Mesenchymal stem cell (in vitro differentiated cells and primary cell): Measurements from ENCODE around the gene AHSG.
"Not testable (repeated sequence)": the region's sequence is repeated elsewhere in the genome, so short reads cannot be mapped to it uniquely, and the experiment has no call there.

Experiments used
- DNase-seq: peaks from one replicate; pipeline ENCODE4 v3.0.0-alpha.2; 2013
- H2AFZ ChIP-seq: one replicate; pipeline ENCODE4 v1.6.1; 2013; ENCODE audit warnings: low read depth, mild to moderate bottlenecking, control low read depth, inconsistent platforms, low read length, moderate library complexity
- H2AK5ac ChIP-seq: 2 replicates; pipeline ENCODE4 v1.6.1; 2013; ENCODE audit warnings: low read length, moderate library complexity, mild to moderate bottlenecking, inconsistent platforms; ENCODE audit not compliant: severe bottlenecking
- H2BK120ac ChIP-seq: one replicate; pipeline ENCODE4 v1.6.1; 2013; ENCODE audit warnings: low read depth, mild to moderate bottlenecking, inconsistent platforms, low read length, moderate library complexity
- H2BK12ac ChIP-seq, 2 experiments: one replicate each; pipeline ENCODE4 v1.6.1; 2013; ENCODE audit warnings: inconsistent platforms in 2 of 2, low read length in 2 of 2, mild to moderate bottlenecking in 2 of 2, moderate library complexity in 2 of 2, control low read depth in 1 of 2
- H2BK15ac ChIP-seq: one replicate; pipeline ENCODE4 v1.6.1; 2013; ENCODE audit warnings: mild to moderate bottlenecking, low read depth, inconsistent platforms; ENCODE audit not compliant: poor library complexity, severe bottlenecking
- H2BK5ac ChIP-seq: 2 replicates; pipeline ENCODE4 v1.6.1; 2013; ENCODE audit warnings: low read depth, mild to moderate bottlenecking, low read length, control low read depth, inconsistent platforms; ENCODE audit not compliant: poor library complexity, severe bottlenecking
- H3K14ac ChIP-seq, 2 experiments: one replicate each; pipeline ENCODE4 v1.6.1; 2013; ENCODE audit warnings: inconsistent platforms in 2 of 2, low read length in 2 of 2, control low read depth in 1 of 2, mild to moderate bottlenecking in 1 of 2, moderate library complexity in 1 of 2
- H3K18ac ChIP-seq, 2 experiments: one replicate each; pipeline ENCODE4 v1.6.1; 2013; ENCODE audit warnings: inconsistent platforms in 2 of 2, low read length in 2 of 2, control low read depth in 1 of 2, low read depth in 1 of 2, mild to moderate bottlenecking in 1 of 2
- H3K23ac ChIP-seq, 2 experiments: one replicate each; pipeline ENCODE4 v1.6.1; 2013; ENCODE audit warnings: inconsistent platforms in 2 of 2, low read length in 2 of 2, mild to moderate bottlenecking in 2 of 2, moderate library complexity in 2 of 2, control low read depth in 1 of 2
- H3K27ac ChIP-seq: 2 replicates; pipeline ENCODE4 v1.5.1; 2013; ENCODE audit warnings: mild to moderate bottlenecking, moderate library complexity, low read length, control low read depth, inconsistent platforms; ENCODE audit not compliant: poor library complexity, severe bottlenecking
- H3K27me3 ChIP-seq, 2 experiments: 2 replicates each; pipeline versions ENCODE4 v1.6.1 to v1.7.0; 2013; ENCODE audit warnings: low read length in 2 of 2, mild to moderate bottlenecking in 2 of 2, moderate library complexity in 2 of 2, control low read depth in 1 of 2, inconsistent platforms in 1 of 2; ENCODE audit not compliant: control insufficient read depth in 1 of 2, insufficient read depth in 1 of 2
- H3K36me3 ChIP-seq, 2 experiments: 2 replicates each; pipeline versions ENCODE4 v1.6.1 to v1.7.0; 2013; ENCODE audit warnings: low read length in 2 of 2, control low read depth in 1 of 2, inconsistent platforms in 1 of 2, low read depth in 1 of 2, mild to moderate bottlenecking in 1 of 2; ENCODE audit not compliant: insufficient read depth in 2 of 2, control insufficient read depth in 1 of 2
- H3K4ac ChIP-seq, 2 experiments: one replicate each; pipeline ENCODE4 v1.6.1; 2013; ENCODE audit warnings: inconsistent platforms in 2 of 2, low read length in 2 of 2, mild to moderate bottlenecking in 2 of 2, moderate library complexity in 2 of 2, control low read depth in 1 of 2, low read depth in 1 of 2
- H3K4me1 ChIP-seq: 2 replicates; pipeline ENCODE4 v1.6.1; 2013; ENCODE audit warnings: low read depth, low read length, control low read depth; ENCODE audit not compliant: control insufficient read depth, insufficient read depth
- H3K4me2 ChIP-seq: 2 replicates; pipeline ENCODE4 v1.6.1; 2013; ENCODE audit warnings: low read length, mild to moderate bottlenecking, inconsistent platforms; ENCODE audit not compliant: poor library complexity, severe bottlenecking
- H3K4me3 ChIP-seq, 2 experiments: 2 replicates each; pipeline versions ENCODE4 v1.5.1 to v1.7.0; 2013; ENCODE audit warnings: low read length in 2 of 2, mild to moderate bottlenecking in 2 of 2, control low read depth in 1 of 2, low read depth in 1 of 2; ENCODE audit not compliant: insufficient read depth in 1 of 2
- H3K79me1 ChIP-seq: replicated peaks from 2 replicates; pipeline ENCODE4 v1.6.1; 2013; ENCODE audit warnings: mild to moderate bottlenecking, control low read depth, low read length, inconsistent platforms; ENCODE audit not compliant: poor library complexity, severe bottlenecking
- H3K9ac ChIP-seq: 2 replicates; pipeline ENCODE4 v1.7.0; 2013; ENCODE audit warnings: mild to moderate bottlenecking, low read length, moderate library complexity
- H3K9me3 ChIP-seq: 2 replicates; pipeline ENCODE4 v1.7.0; 2013; ENCODE audit warnings: mild to moderate bottlenecking, low read length; ENCODE audit not compliant: control insufficient read depth
- H4K8ac ChIP-seq: one replicate; pipeline ENCODE4 v1.6.1; 2013; ENCODE audit warnings: inconsistent platforms, mild to moderate bottlenecking, low read length, moderate library complexity
- H4K91ac ChIP-seq: one replicate; pipeline ENCODE4 v1.6.1; 2013; ENCODE audit warnings: mild to moderate bottlenecking, low read length, inconsistent platforms
- WGBS: methylation state at CpG from one replicate; pipeline ENCODE4 v1.1.7; 2013; ENCODE audit warnings: mixed read lengths; 5-methylcytosine and 5-hydroxymethylcytosine counted together

The AHSG gene

DNA sequence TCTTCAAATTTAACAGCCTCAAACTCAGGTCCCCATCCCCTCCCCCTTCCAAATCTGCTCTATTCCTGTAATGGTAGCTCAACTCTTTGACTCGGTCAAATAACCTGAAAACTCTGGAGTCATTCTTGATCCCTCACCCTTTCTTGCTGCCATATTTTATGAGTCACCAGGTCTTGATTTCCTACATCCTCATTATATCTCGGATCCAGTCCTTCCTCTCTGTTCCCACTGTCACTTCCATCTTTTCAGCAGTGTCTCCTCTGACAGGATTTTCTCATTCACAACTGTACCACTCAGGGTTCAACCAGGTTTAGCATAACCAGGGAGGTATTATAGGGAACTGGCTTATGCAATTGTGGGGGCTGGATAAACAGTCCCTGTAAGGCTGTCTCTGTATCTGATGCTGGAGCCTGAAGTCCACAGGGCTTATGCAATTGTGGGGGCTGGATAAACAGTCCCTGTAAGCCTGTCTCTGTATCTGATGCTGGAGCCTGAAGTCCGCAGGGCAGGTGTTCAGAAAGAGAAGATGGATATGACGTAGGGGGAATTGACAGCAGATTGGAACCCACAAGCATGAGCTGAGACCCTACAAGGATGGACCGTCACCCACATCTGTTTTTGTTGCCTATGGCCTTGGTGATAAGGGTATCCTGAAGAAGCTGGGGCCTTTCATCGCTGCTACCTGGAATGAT lies 18.2 kb downstream of the AHSG start:
- Histone ChIP-seq H3K79me1 (no peaks in the 10 kb centered on the region), H3K27ac (no peak overlapping the region), H2AFZ (no peak overlapping the region), H3K4ac (no peak overlapping the region), H3K14ac (no peak overlapping the region), H3K9me3 (no peaks in the 10 kb centered on the region), H3K27me3 (peaks cover 30 to 34% of the 10 kb centered on the region in 2 experiments), H4K8ac (no peak overlapping the region), H2BK15ac (no peak overlapping the region), H2BK120ac (no peak overlapping the region), H2BK12ac (no peak overlapping the region), H4K91ac (no peak overlapping the region), H3K18ac (no peak overlapping the region), H3K4me3 (no peak overlapping the region), H3K4me1 (no peaks in the 10 kb centered on the region), H3K4me2 (no peak overlapping the region), H3K23ac (no peak overlapping the region), H3K36me3 (no peaks in the 10 kb centered on the region), H2BK5ac (no peak overlapping the region), H3K9ac (no peak overlapping the region), H2AK5ac (no peak overlapping the region)
- WGBS: 82% methylated on average over 6 of the region's 6 CpGs
- no peak for DNase-seq

DNA sequence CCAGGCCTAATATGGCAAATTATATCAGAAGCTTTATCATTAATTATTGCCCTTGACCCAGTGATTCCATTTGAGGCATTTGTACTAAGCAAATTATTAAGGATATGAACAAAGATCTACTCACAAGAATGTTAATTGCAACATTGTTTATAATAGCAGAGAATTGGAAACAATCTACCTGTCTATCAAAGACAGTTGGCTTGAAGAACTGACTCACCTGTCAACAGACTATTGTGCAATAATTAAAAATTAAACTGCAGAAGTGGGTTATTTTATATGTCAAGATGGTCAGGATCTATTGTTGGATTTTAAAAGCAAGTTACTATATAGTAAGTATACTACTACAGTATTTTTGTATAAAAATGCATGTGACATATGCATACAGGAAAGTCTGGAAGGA lies 20.6 kb downstream of the AHSG start:
- no peak overlapping the region for H2AK5ac ChIP-seq
- H3K14ac ChIP-seq: no peak overlapping the region

DNA sequence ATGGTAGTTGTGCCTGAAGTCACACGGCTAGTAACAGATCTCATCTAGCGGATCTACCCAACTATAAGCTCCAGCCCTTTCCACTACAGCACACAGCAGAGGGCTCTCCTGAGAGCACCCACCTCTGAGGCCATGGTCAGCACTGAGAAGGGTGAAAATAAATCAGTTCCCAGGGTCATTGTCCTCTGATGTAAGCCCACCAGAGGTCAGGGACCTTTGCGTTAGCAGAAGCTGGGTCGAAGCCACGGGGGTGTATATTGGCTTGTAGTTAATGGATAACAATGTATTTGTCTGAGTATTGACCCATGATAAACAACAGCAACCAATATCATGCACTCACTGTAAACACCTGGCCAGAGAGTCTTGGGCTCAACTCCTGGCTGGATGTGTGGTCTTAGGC lies 21.3 kb downstream of the AHSG start:
- not testable (repeated sequence) for H3K9ac ChIP-seq, H3K36me3 ChIP-seq, H3K4me1 ChIP-seq, H2BK12ac ChIP-seq, H4K91ac ChIP-seq, H3K4me3 ChIP-seq, H4K8ac ChIP-seq, H3K23ac ChIP-seq, H3K4me2 ChIP-seq, H2AFZ ChIP-seq, H3K18ac ChIP-seq, H2AK5ac ChIP-seq, H3K4ac ChIP-seq, DNase-seq, H2BK15ac ChIP-seq, H3K14ac ChIP-seq, H3K9me3 ChIP-seq, H2BK5ac ChIP-seq, H2BK120ac ChIP-seq, H3K79me1 ChIP-seq, H3K27ac ChIP-seq
- H3K27me3 ChIP-seq: peaks cover 32 to 43% of the 10 kb centered on the region in 2 experiments
- WGBS: 95% methylated on average over 2 of the region's 5 CpGs

More for the DNA sequence above, 20.6 kb downstream of the AHSG start:
- Histone ChIP-seq H3K27me3 (peaks cover 25 to 41% of the 10 kb centered on the region in 2 experiments), H3K9ac (no peak overlapping the region), H4K91ac (no peak overlapping the region), H3K79me1 (no peaks in the 10 kb centered on the region), H2BK120ac (no peak overlapping the region), H3K4me1 (no peaks in the 10 kb centered on the region), H2BK5ac (no peak overlapping the region), H3K18ac (no peak overlapping the region), H2BK15ac (no peak overlapping the region), H4K8ac (no peak overlapping the region), H3K4me2 (no peak overlapping the region), H3K4ac (no peak overlapping the region), H3K4me3 (no peak overlapping the region), H3K36me3 (no peaks in the 10 kb centered on the region), H3K9me3 (no peaks in the 10 kb centered on the region), H3K23ac (no peak overlapping the region), H2AFZ (no peak overlapping the region), H2BK12ac (no peak overlapping the region), H3K27ac (no peak overlapping the region)
- no peak for DNase-seq

DNA sequence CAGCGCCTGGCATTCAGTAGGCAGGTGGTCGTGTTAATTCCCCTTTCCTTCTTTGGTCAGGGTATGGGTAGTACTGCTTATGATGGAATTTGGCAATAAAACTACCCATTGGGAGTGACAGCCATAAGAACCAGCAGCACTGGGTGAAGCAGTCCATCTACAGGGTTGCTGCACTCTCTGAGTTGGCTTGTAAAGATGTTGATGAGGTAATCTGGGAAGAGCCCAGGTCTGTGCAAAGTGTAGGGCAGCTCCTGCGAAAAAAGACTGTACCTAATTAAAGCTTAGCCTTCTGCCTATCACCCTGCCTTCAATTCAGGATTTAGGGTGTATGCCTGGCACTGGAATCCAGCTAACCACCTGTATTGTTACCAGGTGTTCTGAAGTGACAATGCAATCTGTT lies 22.7 kb downstream of the AHSG start:
- no peak for DNase-seq
- no peak overlapping the region for H3K4me3 ChIP-seq
- 72% methylated on average over 3 of the region's 3 CpGs for WGBS

More for the DNA sequence above, 22.7 kb downstream of the AHSG start:
- Histone ChIP-seq H2AK5ac (no peak overlapping the region), H4K91ac (no peak overlapping the region), H3K4me1 (peaks cover 4% of the 10 kb centered on the region), H3K4me2 (no peak overlapping the region), H3K27me3 (peaks cover 34 to 40% of the 10 kb centered on the region in 2 experiments), H3K9me3 (no peaks in the 10 kb centered on the region), H2AFZ (no peak overlapping the region), H3K79me1 (no peaks in the 10 kb centered on the region), H3K4ac (no peak overlapping the region), H2BK5ac (no peak overlapping the region), H3K14ac (no peak overlapping the region), H2BK12ac (no peak overlapping the region), H4K8ac (no peak overlapping the region), H3K18ac (no peak overlapping the region), H3K36me3 (no peaks in the 10 kb centered on the region), H3K23ac (no peak overlapping the region), H2BK120ac (no peak overlapping the region), H2BK15ac (no peak overlapping the region), H3K27ac (no peak overlapping the region), H3K9ac (no peak overlapping the region)
